GM12878 (cell line): ENCODE data around the gene HOXA2. TPM values are rescaled to one million over a fixed set of nuclear protein-coding genes. Genes with fewer than 3 reads are reported as not detected.

Experiments used
- ASH2L ChIP-seq: fragments of 300-600, 200-600 bp; sonication (generic); IDR thresholded peaks from 2 replicates; pipeline ENCODE4 v1.6.1; 2017; ENCODE audit warnings: low read depth, mild to moderate bottlenecking, borderline replicate concordance
- ATF3 ChIP-seq: IDR thresholded peaks from 2 replicates; pipeline ENCODE4 v1.6.1; 2011; ENCODE audit warnings: low read depth, mild to moderate bottlenecking, low read length, moderate library complexity, borderline replicate concordance; ENCODE audit errors: extremely low read depth
- ATF7 ChIP-seq: fragments of 450-650 bp; IDR thresholded peaks from 2 replicates; pipeline ENCODE4 v1.6.1; 2016; ENCODE audit warnings: low read depth, mild to moderate bottlenecking
- BCLAF1 ChIP-seq: fragments of 450-650 bp; IDR thresholded peaks from 2 replicates; pipeline ENCODE4 v1.6.1; 2017; ENCODE audit warnings: antibody characterized with exemption, mild to moderate bottlenecking, moderate library complexity
- BRCA1 ChIP-seq: IDR thresholded peaks from 2 replicates; pipeline ENCODE4 v1.6.1; 2011; ENCODE audit warnings: low read depth, low read length, improper control_type of control experiment
- CUX1 ChIP-seq: IDR thresholded peaks from 2 replicates; pipeline ENCODE4 v1.6.1; 2012; ENCODE audit warnings: improper control_type of control experiment, low read depth, low read length; ENCODE audit not compliant: insufficient replicate concordance
- DPF2 ChIP-seq: fragments of 450-650 bp; IDR thresholded peaks from 2 replicates; pipeline ENCODE4 v1.6.1; 2017; ENCODE audit warnings: mild to moderate bottlenecking
- FOXK2 ChIP-seq: fragments of 450-650 bp; IDR thresholded peaks from 2 replicates; pipeline ENCODE4 v1.6.1; 2017; ENCODE audit warnings: mild to moderate bottlenecking, moderate library complexity
- LARP7 ChIP-seq: fragments of 450-650 bp; IDR thresholded peaks from 2 replicates; pipeline ENCODE4 v1.6.1; 2017; ENCODE audit warnings: mild to moderate bottlenecking
- MEF2B ChIP-seq: fragments of 450-650 bp; IDR thresholded peaks from 2 replicates; pipeline ENCODE4 v1.6.1; 2018; ENCODE audit warnings: mild to moderate bottlenecking, moderate library complexity; ENCODE audit not compliant: partially characterized antibody, poor library complexity, severe bottlenecking
- MTA3 ChIP-seq: IDR thresholded peaks from 2 replicates; pipeline ENCODE4 v1.6.1; 2012; ENCODE audit warnings: low read length, inconsistent platforms, borderline replicate concordance
- REST ChIP-seq: IDR thresholded peaks from 2 replicates; pipeline ENCODE4 v1.6.1; 2012; ENCODE audit warnings: mild to moderate bottlenecking, low read depth, low read length
- TCF7 ChIP-seq: IDR thresholded peaks from 2 replicates; pipeline ENCODE4 v1.6.1; 2014; ENCODE audit warnings: antibody characterized with exemption, borderline replicate concordance
- WRNIP1 ChIP-seq: IDR thresholded peaks from 2 replicates; pipeline ENCODE4 v1.6.1; 2011; ENCODE audit warnings: low read depth, low read length, improper control_type of control experiment, borderline replicate concordance
- ZBTB11 ChIP-seq: fragments of 450-650 bp; formaldehyde crosslinking; IDR thresholded peaks from 2 replicates; pipeline ENCODE4 v1.5.0; 2022; ENCODE audit warnings: mild to moderate bottlenecking, missing genetic modification characterization
- polyA plus RNA-seq, 11 experiments: library from polyadenylated mRNA; depleted of rRNA in 4 of 11; unstranded in 6 of 11; stranded (reverse) in 5 of 11; fragments of >200 nt; fragmentation: Nextera tagmentation in 4 of 11; fragmentation: Illumina TruSeq in 1 of 11; extraction: Ambion mirVana in 4 of 11; extraction: Trizol in 1 of 11; gene quantifications; 1 replicate in 1 of 11; 2 replicates in 10 of 11; pipeline versions ENCODE4 v1.2.1 to v1.2.3, GENCODE V29; 2011 to 2016; ENCODE audit warnings: inconsistent platforms in 2 of 11, missing spikeins in 2 of 11, low read depth in 1 of 11
- total RNA-seq, 4 experiments: library from RNA; depleted of rRNA in 3 of 4; stranded (reverse); fragments of >200 nt in 3 of 4; fragmentation: Illumina TruSeq in 1 of 4; extraction: Trizol in 1 of 4; gene quantifications; 2 replicates each; pipeline versions ENCODE4 v1.2.1 to v1.2.3, GENCODE V29; 2013 to 2021

The HOXA2 gene
- total and polyA plus RNA-seq, 10 of the 15 experiments (the other 5 are each of a cell fraction or from before 2014, with no cell fraction given), result not detected

- TF ChIP-seq BCLAF1, result no peak
- no peak for TF ChIP-seq MEF2B
- no peak for TF ChIP-seq FOXK2
- TF ChIP-seq ASH2L, result no peak
- TF ChIP-seq REST, result no peak
- TF ChIP-seq CUX1, result no peak
- no peak for TF ChIP-seq MTA3
- TF ChIP-seq ATF7, result peak; percentile 44; the same call in 1 of the 2 replicates
- TF ChIP-seq TCF7, result no peak
- TF ChIP-seq LARP7, result no peak
- TF ChIP-seq ZBTB11 (CRISPR knock-in tag), result no peak
- TF ChIP-seq ATF3, result no peak
- no peak for TF ChIP-seq WRNIP1
- no peak for TF ChIP-seq BRCA1
- TF ChIP-seq DPF2, result peak; percentile 66; the same call in 1 of the 2 replicates
These were observed 18.8 kb downstream of the HOXA2 start (continued) for GRCh38 chr7:27083646-27084045.
